Panc1 (cell line): Measurements from ENCODE around the gene CLK2. TPM values are rescaled to one million over a fixed set of nuclear protein-coding genes. Genes with fewer than 3 reads are reported as not detected.

Source experiments
- ATAC-seq: fragments of 200-7000 bp; cut with Tn5 transposase; 2 replicates; pipeline ENCODE4 v1.9.1; 2020; ENCODE audit warnings: mild to moderate bottlenecking, moderate library complexity
- BruUV-seq: library from RNA; stranded (reverse); fragments of 400-500 nt; replicated peaks from 2 replicates; lab custom pipeline; 2021; lab: Mats Ljungman, UMichigan
- CTCF ChIA-PET: fragments of 300-600 bp; sonication (Branson Sonifier 250); formaldehyde crosslinking; loops from one replicate; lab custom pipeline; 2022; ENCODE audit warnings: antibody characterized with exemption; lab: Charles Lee
- POLR2A ChIA-PET: fragments of 300-600 bp; sonication (Branson Sonifier 250); formaldehyde crosslinking; loops from one replicate; lab custom pipeline; 2022; ENCODE audit warnings: antibody characterized with exemption; lab: Charles Lee
- DNase-seq: peaks from one replicate; pipeline ENCODE4 v3.0.0-alpha.2; 2010; ENCODE audit warnings: low read depth, low spot score
- H3K27ac ChIP-seq: 2 replicates; pipeline ENCODE4 v1.5.1; 2011; ENCODE audit warnings: mild to moderate bottlenecking, low read length, inconsistent platforms
- H3K27me3 ChIP-seq: fragments of 200-500 bp; sonication (Bioruptor generic); 2 replicates; pipeline ENCODE4 v1.6.0; 2014; ENCODE audit warnings: low read length, inconsistent platforms; ENCODE audit not compliant: control insufficient read depth, insufficient read depth
- H3K36me3 ChIP-seq: fragments of 200-500 bp; sonication (Bioruptor generic); 2 replicates; pipeline ENCODE4 v1.5.1; 2014; ENCODE audit warnings: inconsistent platforms, mild to moderate bottlenecking, low read length, moderate library complexity; ENCODE audit not compliant: control insufficient read depth, insufficient read depth
- H3K4me1 ChIP-seq: 2 replicates; pipeline ENCODE4 v1.5.1; 2011; ENCODE audit warnings: inconsistent platforms, mild to moderate bottlenecking, low read length, moderate library complexity; ENCODE audit not compliant: control insufficient read depth, insufficient read depth
- H3K4me3 ChIP-seq, 2 experiments: 2 replicates each; pipeline ENCODE4 v1.5.1; 2011 to 2012; ENCODE audit warnings: low read depth in 2 of 2, low read length in 2 of 2, mild to moderate bottlenecking in 2 of 2, inconsistent platforms in 1 of 2, moderate library complexity in 1 of 2
- H3K9me3 ChIP-seq: fragments of 200-500 bp; sonication (Bioruptor generic); 2 replicates; pipeline ENCODE4 v1.5.1; 2014; ENCODE audit warnings: low read depth, mild to moderate bottlenecking, inconsistent platforms, low read length, moderate library complexity; ENCODE audit not compliant: control insufficient read depth, insufficient read depth
- CTCF ChIP-seq: fragments of 450-650 bp; IDR thresholded peaks from 2 replicates; pipeline ENCODE4 v1.5.1; 2017; ENCODE audit warnings: mild to moderate bottlenecking
- POLR2AphosphoS5 ChIP-seq: IDR thresholded peaks from 2 replicates; pipeline ENCODE4 v1.6.1; 2012; ENCODE audit warnings: mild to moderate bottlenecking, low read depth, low read length, moderate library complexity
- SIN3A ChIP-seq: IDR thresholded peaks from 2 replicates; pipeline ENCODE4 v1.6.1; 2012; ENCODE audit warnings: low read depth, mild to moderate bottlenecking, low read length, moderate library complexity, borderline replicate concordance; ENCODE audit not compliant: insufficient read depth
- TCF7L2 ChIP-seq: IDR thresholded peaks from 2 replicates; pipeline ENCODE4 v1.6.1; 2011; ENCODE audit warnings: mild to moderate bottlenecking, low read depth, low read length, inconsistent platforms
- in situ Hi-C: cut with HindIII; loops from 2 replicates; pipeline ENCODE4 v1.10.0; 2016; ENCODE audit warnings: low sequenced_read_pairs, low pct_unique_long_range_greater_than_20kb
- intact Hi-C: fragments of 100-400 bp; cut with micrococcal nuclease; formaldehyde crosslinking; loops from one replicate; pipeline ENCODE4 v1.10.0; 2022; ENCODE audit not compliant: unreplicated experiment
- total RNA-seq: library from RNA; stranded (reverse); gene quantifications from one replicate; pipeline ENCODE4 v1.2.1, GENCODE V29; 2021; ENCODE audit not compliant: unreplicated experiment
- TF ChIP-seq, protein P1 (sequence below), 2 experiments: IDR thresholded peaks; 2 replicates each; pipeline ENCODE4 v1.6.1; 2011 to 2012; ENCODE audit warnings: low read depth in 2 of 2, control low read depth in 1 of 2, low read length in 1 of 2, mild to moderate bottlenecking in 1 of 2, moderate library complexity in 1 of 2; ENCODE audit not compliant: insufficient read depth in 1 of 2

CLK2 gene
- total RNA-seq, 1 experiment from 2014 or later = 43.6 TPM

GRCh38 chr1:155320252-155320651 lies 46.9 kb upstream of the CLK2 start:
- intact Hi-C loops = no loop called here
- Histone ChIP-seq H3K4me3 (peak overlapping the region; percentile 92 to 96), H3K9me3 (no peaks in the 10 kb centered on the region), H3K36me3 (no peaks in the 10 kb centered on the region; the same call in 1 of the 2 replicates), H3K27ac (peak overlapping the region; percentile 87), H3K27me3 (no peaks in the 10 kb centered on the region), H3K4me1 (peaks cover 27% of the 10 kb centered on the region)
- no peak for DNase-seq
- BruUV-seq = no TSS peak
- ChIA-PET CTCF (interaction anchor here (1.0 kb wide), 1 partner anchor 69 kb away, joined by 3 read pairs; no protein-coding TSS in a partner anchor), POLR2A (interaction anchor here (2.0 kb wide), 1 partner anchor 47 kb away, joined by 5 read pairs; the partner anchor contains the start of gene CLK2)
- TF ChIP-seq TCF7L2 (no peak), CTCF (no peak), SIN3A (no peak), POLR2AphosphoS5 (no peak)
- TF ChIP-seq, protein P1, sequence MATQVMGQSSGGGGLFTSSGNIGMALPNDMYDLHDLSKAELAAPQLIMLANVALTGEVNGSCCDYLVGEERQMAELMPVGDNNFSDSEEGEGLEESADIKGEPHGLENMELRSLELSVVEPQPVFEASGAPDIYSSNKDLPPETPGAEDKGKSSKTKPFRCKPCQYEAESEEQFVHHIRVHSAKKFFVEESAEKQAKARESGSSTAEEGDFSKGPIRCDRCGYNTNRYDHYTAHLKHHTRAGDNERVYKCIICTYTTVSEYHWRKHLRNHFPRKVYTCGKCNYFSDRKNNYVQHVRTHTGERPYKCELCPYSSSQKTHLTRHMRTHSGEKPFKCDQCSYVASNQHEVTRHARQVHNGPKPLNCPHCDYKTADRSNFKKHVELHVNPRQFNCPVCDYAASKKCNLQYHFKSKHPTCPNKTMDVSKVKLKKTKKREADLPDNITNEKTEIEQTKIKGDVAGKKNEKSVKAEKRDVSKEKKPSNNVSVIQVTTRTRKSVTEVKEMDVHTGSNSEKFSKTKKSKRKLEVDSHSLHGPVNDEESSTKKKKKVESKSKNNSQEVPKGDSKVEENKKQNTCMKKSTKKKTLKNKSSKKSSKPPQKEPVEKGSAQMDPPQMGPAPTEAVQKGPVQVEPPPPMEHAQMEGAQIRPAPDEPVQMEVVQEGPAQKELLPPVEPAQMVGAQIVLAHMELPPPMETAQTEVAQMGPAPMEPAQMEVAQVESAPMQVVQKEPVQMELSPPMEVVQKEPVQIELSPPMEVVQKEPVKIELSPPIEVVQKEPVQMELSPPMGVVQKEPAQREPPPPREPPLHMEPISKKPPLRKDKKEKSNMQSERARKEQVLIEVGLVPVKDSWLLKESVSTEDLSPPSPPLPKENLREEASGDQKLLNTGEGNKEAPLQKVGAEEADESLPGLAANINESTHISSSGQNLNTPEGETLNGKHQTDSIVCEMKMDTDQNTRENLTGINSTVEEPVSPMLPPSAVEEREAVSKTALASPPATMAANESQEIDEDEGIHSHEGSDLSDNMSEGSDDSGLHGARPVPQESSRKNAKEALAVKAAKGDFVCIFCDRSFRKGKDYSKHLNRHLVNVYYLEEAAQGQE (IDR thresholded peaks at IDR 0.05; ENCODE audit: insufficient read depth in 1 of 2, low read depth in 2 of 2, low read length in 1 of 2) = no peak
- in situ Hi-C loops = no loop called here
- no peak for ATAC-seq

- no peak for ATAC-seq
- no peak for DNase-seq
- intact Hi-C loops (no loop called here), in situ Hi-C loops (no loop called here)
- ChIA-PET POLR2A (interaction anchor here (2.0 kb wide), 1 partner anchor 46 kb away, joined by 5 read pairs; the partner anchor contains the start of gene CLK2), CTCF (no interaction called here)
- peak overlapping the region; percentile 87 for H3K27ac ChIP-seq
- H3K4me3 ChIP-seq = no peak overlapping the region
- TF ChIP-seq TCF7L2 (no peak), POLR2AphosphoS5 (no peak)
- peaks cover 27% of the 10 kb centered on the region for H3K4me1 ChIP-seq
- no peaks in the 10 kb centered on the region for H3K9me3 ChIP-seq
- H3K27me3 ChIP-seq = no peaks in the 10 kb centered on the region
- no peaks in the 10 kb centered on the region; the same call in 1 of the 2 replicates for H3K36me3 ChIP-seq
- BruUV-seq = no TSS peak
These were observed 46.2 kb upstream of the CLK2 start for GRCh38 chr1:155319536-155319935.

- no peaks in the 10 kb centered on the region for H3K36me3 ChIP-seq
- H3K4me1 ChIP-seq = peaks cover 27% of the 10 kb centered on the region
- no peak for TF ChIP-seq POLR2AphosphoS5
- no peak for TF ChIP-seq TCF7L2
- TF ChIP-seq, protein P1 (IDR thresholded peaks at IDR 0.05; ENCODE audit: insufficient read depth in 1 of 2, low read depth in 2 of 2, low read length in 1 of 2) = no peak
- H3K27me3 ChIP-seq = no peaks in the 10 kb centered on the region
- BruUV-seq = no TSS peak
- ChIA-PET CTCF (interaction anchor here (0.7 kb wide), 1 partner anchor 330 kb away, joined by 7 read pairs; no protein-coding TSS in a partner anchor), POLR2A (no interaction called here)
- in situ Hi-C loops = no loop called here
- DNase-seq (no peak), ATAC-seq (no peak)
- H3K27ac ChIP-seq = no peak overlapping the region
- no peaks in the 10 kb centered on the region for H3K9me3 ChIP-seq
- intact Hi-C loops = no loop called here
- H3K4me3 ChIP-seq = no peak overlapping the region
These were observed 44.8 kb upstream of the CLK2 start for GRCh38 chr1:155318082-155318481.
